Activated CD8-positive, alpha-beta T cell treated with anti-CD3 and anti-CD28 coated beads for 36 hours (primary cell): ENCODE results near the gene LMNTD2. TPM values are rescaled to one million over a fixed set of nuclear protein-coding genes. Genes with fewer than 3 reads are reported as not detected.

Experiments
- ATAC-seq: fragments of 200-7000 bp; cut with Tn5 transposase; one replicate; pipeline ENCODE4 v1.10.0; 2021; ENCODE audit warnings: mild to moderate bottlenecking, moderate library complexity
- CTCF ChIA-PET: fragments of 350-600 bp; sonication (Branson Sonifier 250); formaldehyde crosslinking; loops from one replicate; lab custom pipeline; 2021; ENCODE audit warnings: antibody characterized with exemption; lab: Charles Lee
- POLR2A ChIA-PET: fragments of 350-600 bp; sonication (Branson Sonifier 250); formaldehyde crosslinking; loops from one replicate; lab custom pipeline; 2021; ENCODE audit warnings: antibody characterized with exemption; lab: Charles Lee
- DNase-seq: peaks from one replicate; pipeline ENCODE4 v3.0.0-alpha.2; 2020
- H3K27ac Mint-ChIP-seq: one replicate; pipeline ENCODE4 v1.8.0; 2021; ENCODE audit warnings: mild to moderate bottlenecking, mixed read lengths
- H3K27me3 Mint-ChIP-seq: one replicate; pipeline ENCODE4 v1.8.0; 2021; ENCODE audit warnings: mixed read lengths
- H3K36me3 Mint-ChIP-seq: one replicate; pipeline ENCODE4 v1.8.0; 2021; ENCODE audit warnings: low read depth, mixed read lengths
- H3K4me1 Mint-ChIP-seq: one replicate; pipeline ENCODE4 v1.8.0; 2021; ENCODE audit warnings: low read depth, mixed read lengths
- H3K4me3 Mint-ChIP-seq: one replicate; pipeline ENCODE4 v1.8.0; 2021; ENCODE audit warnings: mild to moderate bottlenecking, moderate library complexity, mixed read lengths
- H3K9me3 Mint-ChIP-seq: one replicate; pipeline ENCODE4 v1.8.0; 2021; ENCODE audit warnings: mixed read lengths
- intact Hi-C: fragments of 100-400 bp; cut with micrococcal nuclease; formaldehyde crosslinking; loops from one replicate; pipeline ENCODE4 v1.10.0; 2022
- total RNA-seq, 2 experiments: library from RNA; stranded (reverse); gene quantifications; one replicate each; pipeline ENCODE4 v1.2.3, GENCODE V29; 2021
- TF ChIP-seq, protein P1 (sequence below): fragments of 200-600 bp; IDR thresholded peaks from one replicate; pipeline ENCODE4 v1.8.0; 2022; ENCODE audit warnings: antibody characterized with exemption, mild to moderate bottlenecking

LMNTD2 gene
- total RNA-seq, 2 experiments from 2014 or later: 0.88 to 1.3 TPM

DNA sequence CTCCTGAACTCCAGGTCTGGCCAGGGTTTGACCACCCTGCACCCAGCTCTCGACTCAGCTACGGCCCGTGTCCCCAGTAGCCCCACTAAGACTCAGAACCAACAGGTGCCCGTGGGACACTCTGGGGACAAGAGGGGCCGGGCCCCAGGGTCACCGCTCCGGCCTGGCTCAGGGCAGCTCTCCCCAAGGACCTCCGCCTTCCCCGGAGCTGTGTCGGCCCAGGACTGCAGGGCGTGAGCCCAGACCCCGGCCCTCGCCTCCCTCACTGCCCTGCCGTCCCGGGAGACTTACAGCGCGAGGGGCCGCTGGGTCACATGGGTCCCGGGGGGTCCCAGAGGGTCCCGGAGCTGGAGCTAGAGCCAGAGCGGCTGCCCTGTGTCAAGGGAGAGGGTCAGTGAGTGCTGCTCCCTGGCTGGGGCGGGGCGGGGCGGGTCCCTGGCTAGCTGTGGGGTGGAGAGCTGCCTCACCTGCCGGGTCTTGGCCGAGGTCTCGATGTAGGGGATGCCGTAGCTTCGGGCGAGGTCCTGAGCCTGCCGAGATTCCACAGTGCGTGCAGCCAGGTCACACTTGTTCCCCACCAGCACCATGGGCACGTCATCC, 27.5 kb downstream of the LMNTD2 start:
- ChIA-PET CTCF (interaction anchor here (1.1 to 5.6 kb wide), 2 partner anchors 12 to 14 kb away, joined by 3 to 29 read pairs; no protein-coding TSS in a partner anchor), POLR2A (interaction anchor here (0.8 to 2.0 kb wide), 5 partner anchors 14 to 193 kb away, joined by 3 to 5 read pairs (median 3); no protein-coding TSS in a partner anchor)
- no peak for DNase-seq
- Mint-ChIP-seq H3K27me3 (no peaks in the 10 kb centered on the region), H3K4me3 (no peak overlapping the region), H3K36me3 (no peaks in the 10 kb centered on the region), H3K4me1 (peaks cover 4% of the 10 kb centered on the region), H3K9me3 (no peaks in the 10 kb centered on the region), H3K27ac (no peak overlapping the region)
- intact Hi-C loops: no loop called here
- TF ChIP-seq, protein P1, sequence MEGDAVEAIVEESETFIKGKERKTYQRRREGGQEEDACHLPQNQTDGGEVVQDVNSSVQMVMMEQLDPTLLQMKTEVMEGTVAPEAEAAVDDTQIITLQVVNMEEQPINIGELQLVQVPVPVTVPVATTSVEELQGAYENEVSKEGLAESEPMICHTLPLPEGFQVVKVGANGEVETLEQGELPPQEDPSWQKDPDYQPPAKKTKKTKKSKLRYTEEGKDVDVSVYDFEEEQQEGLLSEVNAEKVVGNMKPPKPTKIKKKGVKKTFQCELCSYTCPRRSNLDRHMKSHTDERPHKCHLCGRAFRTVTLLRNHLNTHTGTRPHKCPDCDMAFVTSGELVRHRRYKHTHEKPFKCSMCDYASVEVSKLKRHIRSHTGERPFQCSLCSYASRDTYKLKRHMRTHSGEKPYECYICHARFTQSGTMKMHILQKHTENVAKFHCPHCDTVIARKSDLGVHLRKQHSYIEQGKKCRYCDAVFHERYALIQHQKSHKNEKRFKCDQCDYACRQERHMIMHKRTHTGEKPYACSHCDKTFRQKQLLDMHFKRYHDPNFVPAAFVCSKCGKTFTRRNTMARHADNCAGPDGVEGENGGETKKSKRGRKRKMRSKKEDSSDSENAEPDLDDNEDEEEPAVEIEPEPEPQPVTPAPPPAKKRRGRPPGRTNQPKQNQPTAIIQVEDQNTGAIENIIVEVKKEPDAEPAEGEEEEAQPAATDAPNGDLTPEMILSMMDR: no peak
- ATAC-seq: no peak

DNA sequence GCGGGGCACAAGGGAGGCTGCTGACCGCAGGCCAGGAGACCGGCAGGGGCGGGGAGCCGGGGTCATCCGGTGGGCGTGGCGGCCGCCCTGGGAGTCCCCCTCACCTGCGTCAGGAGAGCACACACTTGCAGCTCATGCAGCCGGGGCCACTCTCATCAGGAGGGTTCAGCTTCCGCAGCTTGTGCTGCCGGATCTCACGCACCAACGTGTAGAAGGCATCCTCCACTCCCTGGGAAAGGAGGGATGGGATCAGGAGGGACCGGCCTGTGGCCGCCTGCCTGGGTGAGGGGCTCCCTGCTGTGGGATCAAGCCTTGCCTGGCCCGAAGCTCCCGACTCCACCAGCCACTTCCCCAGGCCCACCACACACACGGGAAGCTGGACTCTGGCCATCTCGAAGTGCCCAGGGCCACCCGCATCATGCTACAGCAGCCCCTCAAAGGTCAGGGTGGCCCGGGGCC, 28.0 kb downstream of the LMNTD2 start:
- Mint-ChIP-seq H3K36me3 (no peaks in the 10 kb centered on the region), H3K27me3 (no peaks in the 10 kb centered on the region), H3K4me1 (no peaks in the 10 kb centered on the region), H3K9me3 (no peaks in the 10 kb centered on the region), H3K27ac (no peak overlapping the region), H3K4me3 (no peak overlapping the region)
- TF ChIP-seq, protein P1: no peak
- intact Hi-C loops: no loop called here
- no peak for DNase-seq
- ChIA-PET POLR2A (interaction anchor here (1.1 to 2.0 kb wide), 2 partner anchors 13 to 19 kb away, joined by 3 to 5 read pairs; no protein-coding TSS in a partner anchor), CTCF (interaction anchor here (1.1 to 5.6 kb wide), 2 partner anchors 11 to 14 kb away, joined by 3 to 29 read pairs; no protein-coding TSS in a partner anchor)
- ATAC-seq: no peak

DNA sequence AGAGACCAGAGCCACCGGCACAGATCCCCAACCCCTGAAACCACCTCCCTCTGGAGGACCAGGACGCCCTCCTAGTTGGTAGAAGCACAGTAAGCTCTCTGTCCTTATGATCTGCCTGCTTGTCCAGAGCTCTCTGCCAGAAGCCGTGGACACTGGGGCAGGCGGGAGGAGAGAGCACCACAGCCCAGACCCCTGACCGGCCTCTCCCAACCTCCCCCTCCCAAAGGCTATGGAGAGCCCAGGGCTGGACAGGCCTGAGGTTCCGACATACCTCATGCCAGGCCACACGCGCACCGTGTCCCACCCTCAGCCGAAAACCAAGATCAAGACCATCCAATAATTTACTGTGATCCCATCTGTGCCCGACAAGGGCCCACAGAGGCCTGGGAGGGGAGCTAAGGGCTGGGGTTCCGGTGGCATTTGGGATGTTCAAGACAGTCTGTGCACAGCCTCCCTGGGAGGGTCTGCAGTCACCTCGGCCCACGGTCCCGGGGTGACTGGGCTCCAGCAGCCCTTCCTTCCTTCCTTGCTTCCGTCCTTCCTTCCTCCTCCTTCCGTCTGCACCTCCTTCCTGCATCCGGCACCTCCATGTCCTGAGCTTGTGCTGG, 28.5 kb downstream of the LMNTD2 start:
- H3K36me3 Mint-ChIP-seq: no peaks in the 10 kb centered on the region
- ChIA-PET POLR2A (interaction anchor here (1.1 to 2.0 kb wide), 3 partner anchors 13 to 25 kb away, joined by 3 to 5 read pairs (median 3); partner anchors contain the start of gene RNH1), CTCF (interaction anchor here (1.1 to 5.6 kb wide), 2 partner anchors 11 to 13 kb away, joined by 3 to 29 read pairs; no protein-coding TSS in a partner anchor)
- no peaks in the 10 kb centered on the region for H3K4me1 Mint-ChIP-seq
- TF ChIP-seq, protein P1: no peak
- H3K27ac Mint-ChIP-seq: no peak overlapping the region
- no peak overlapping the region for H3K4me3 Mint-ChIP-seq
- ATAC-seq (no peak), DNase-seq (no peak)
- no peaks in the 10 kb centered on the region for H3K9me3 Mint-ChIP-seq
- H3K27me3 Mint-ChIP-seq: no peaks in the 10 kb centered on the region
- intact Hi-C loops: no loop called here

DNA sequence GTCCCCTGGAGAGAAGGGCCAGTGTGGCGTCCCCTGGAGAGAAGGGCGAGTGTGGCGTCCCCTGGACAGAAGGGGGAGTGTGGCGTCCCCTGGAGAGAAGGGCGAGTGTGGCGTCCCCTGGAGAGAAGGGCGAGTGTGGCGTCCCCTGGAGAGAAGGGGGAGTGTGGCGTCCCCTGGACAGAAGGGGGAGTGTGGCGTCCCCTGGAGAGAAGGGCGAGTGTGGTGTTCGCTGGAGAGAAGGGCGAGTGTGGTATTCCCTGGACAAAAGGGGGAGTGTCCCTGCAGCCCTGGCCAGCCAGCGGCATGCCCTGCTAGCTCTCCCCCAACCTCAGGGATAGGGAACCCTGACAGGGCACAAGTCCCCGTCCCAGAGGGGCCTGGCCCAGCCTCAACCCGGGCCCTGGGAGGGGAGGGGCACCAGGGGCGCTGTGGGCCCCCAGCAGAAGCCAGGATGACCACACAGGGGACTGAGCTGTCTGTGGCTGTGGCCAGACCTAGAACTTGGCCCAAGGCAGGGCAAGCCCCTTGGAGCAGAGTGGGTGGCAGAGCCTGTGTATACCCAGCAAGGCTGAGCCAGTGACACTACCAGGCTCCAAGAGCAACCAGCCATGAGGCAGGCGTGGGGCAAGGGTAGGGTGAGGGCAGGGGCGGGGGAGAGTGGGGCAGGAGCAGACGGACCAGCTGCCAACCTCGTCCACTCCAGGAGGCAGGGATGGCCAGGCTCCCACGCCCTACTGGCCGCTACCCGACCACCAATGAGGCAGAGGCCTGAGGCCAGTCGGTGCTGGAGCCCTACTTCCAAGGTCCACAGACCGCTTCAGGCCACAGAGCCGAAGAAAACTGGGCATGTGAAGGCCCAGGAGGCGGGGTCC, 29.3 kb downstream of the LMNTD2 start:
- H3K27me3 Mint-ChIP-seq: no peaks in the 10 kb centered on the region
- H3K36me3 Mint-ChIP-seq: no peaks in the 10 kb centered on the region
- intact Hi-C loops: no loop called here
- TF ChIP-seq, protein P1: no peak
- no peaks in the 10 kb centered on the region for H3K9me3 Mint-ChIP-seq
- ATAC-seq (no peak), DNase-seq (no peak)
- CTCF ChIA-PET: no interaction called here
- H3K4me3 Mint-ChIP-seq: no peak overlapping the region
- no peak overlapping the region for H3K27ac Mint-ChIP-seq
- POLR2A ChIA-PET: interaction anchor here (1.2 to 2.0 kb wide), 2 partner anchors 12 to 25 kb away, joined by 3 to 5 read pairs; partner anchors contain the start of gene RNH1
- no peaks in the 10 kb centered on the region for H3K4me1 Mint-ChIP-seq
